Hepatocyte (in vitro differentiated cells): ENCODE results near the gene WNT8B. TPM values are rescaled to one million over a fixed set of nuclear protein-coding genes. Genes with fewer than 3 reads are reported as not detected.

ENCODE experiments used
- DNase-seq: peaks from one replicate; pipeline ENCODE4 v3.0.0-alpha.2; 2016; ENCODE audit warnings: low spot score
- H2AFZ ChIP-seq: fragments of 200-600 bp; sonication (generic); 2 replicates; pipeline ENCODE4 v1.6.0; 2016; ENCODE audit warnings: antibody characterized with exemption, mild to moderate bottlenecking
- H3K27ac ChIP-seq: fragments of 200-600 bp; sonication (generic); 2 replicates; pipeline ENCODE4 v1.5.1; 2016; ENCODE audit warnings: mild to moderate bottlenecking
- H3K27me3 ChIP-seq: fragments of 200-600 bp; sonication (generic); 2 replicates; pipeline ENCODE4 v1.6.1; 2016
- H3K36me3 ChIP-seq: fragments of 200-600 bp; sonication (generic); replicated peaks from 2 replicates; pipeline ENCODE4 v1.5.1; 2016; ENCODE audit warnings: low read depth; ENCODE audit not compliant: insufficient read depth
- H3K4me1 ChIP-seq: fragments of 200-600 bp; sonication (generic); 2 replicates; pipeline ENCODE4 v1.5.1; 2016; ENCODE audit warnings: mild to moderate bottlenecking, moderate library complexity; ENCODE audit not compliant: insufficient read depth
- H3K4me2 ChIP-seq: fragments of 200-600 bp; sonication (generic); 2 replicates; pipeline ENCODE4 v1.6.0; 2016
- H3K4me3 ChIP-seq: fragments of 200-600 bp; sonication (generic); 2 replicates; pipeline ENCODE4 v1.5.1; 2016; ENCODE audit warnings: mild to moderate bottlenecking
- H3K79me2 ChIP-seq: fragments of 200-600 bp; sonication (generic); 2 replicates; pipeline ENCODE4 v1.6.0; 2017; ENCODE audit warnings: mild to moderate bottlenecking
- H3K9me2 ChIP-seq: fragments of 200-600 bp; sonication (generic); replicated peaks from 2 replicates; pipeline ENCODE4 v1.6.0; 2017; ENCODE audit warnings: mild to moderate bottlenecking; ENCODE audit not compliant: insufficient read depth
- H3K9me3 ChIP-seq: fragments of 200-600 bp; sonication (generic); 2 replicates; pipeline ENCODE4 v1.5.1; 2016; ENCODE audit warnings: low read depth, mild to moderate bottlenecking
- H4K20me1 ChIP-seq: fragments of 200-600 bp; sonication (generic); 2 replicates; pipeline ENCODE4 v1.6.0; 2016; ENCODE audit warnings: mild to moderate bottlenecking; ENCODE audit not compliant: insufficient read depth, poor library complexity, severe bottlenecking
- EZH2 ChIP-seq: fragments of 200-600 bp; sonication (generic); IDR thresholded peaks from 2 replicates; pipeline ENCODE4 v1.6.1; 2016; ENCODE audit warnings: antibody characterized with exemption, mild to moderate bottlenecking, borderline replicate concordance
- EZH2phosphoT487 ChIP-seq: fragments of 200-600 bp; sonication (generic); IDR thresholded peaks from one replicate; pipeline ENCODE4 v1.6.1; 2018; ENCODE audit warnings: antibody characterized with exemption, mild to moderate bottlenecking, low read depth, moderate library complexity; ENCODE audit not compliant: unreplicated experiment, severe bottlenecking
- WGBS: methylation state at CpG from one replicate; pipeline ENCODE4 v1.1.6; 2016; ENCODE audit warnings: low lambda C conversion rate; ENCODE audit errors: missing lambda C conversion rate; 5-methylcytosine and 5-hydroxymethylcytosine counted together
- polyA plus RNA-seq: library from polyadenylated mRNA; unstranded; fragments of >200 nt; fragmentation: Nextera tagmentation; extraction: Ambion mirVana; gene quantifications from 2 replicates; pipeline ENCODE4 v1.2.1, GENCODE V29; 2016
- total RNA-seq: library from RNA; depleted of rRNA; stranded (reverse); fragments of >200 nt; gene quantifications from 2 replicates; pipeline ENCODE4 v1.2.3, GENCODE V29; 2014
- TF ChIP-seq, protein P1 (sequence below): fragments of 200-600 bp; sonication (generic); IDR thresholded peaks from 2 replicates; pipeline ENCODE4 v1.5.1; 2016; ENCODE audit warnings: antibody characterized with exemption, mild to moderate bottlenecking; ENCODE audit not compliant: poor library complexity

WNT8B gene
- total and polyA plus RNA-seq, 2 experiments from 2014 or later, result not detected

DNA sequence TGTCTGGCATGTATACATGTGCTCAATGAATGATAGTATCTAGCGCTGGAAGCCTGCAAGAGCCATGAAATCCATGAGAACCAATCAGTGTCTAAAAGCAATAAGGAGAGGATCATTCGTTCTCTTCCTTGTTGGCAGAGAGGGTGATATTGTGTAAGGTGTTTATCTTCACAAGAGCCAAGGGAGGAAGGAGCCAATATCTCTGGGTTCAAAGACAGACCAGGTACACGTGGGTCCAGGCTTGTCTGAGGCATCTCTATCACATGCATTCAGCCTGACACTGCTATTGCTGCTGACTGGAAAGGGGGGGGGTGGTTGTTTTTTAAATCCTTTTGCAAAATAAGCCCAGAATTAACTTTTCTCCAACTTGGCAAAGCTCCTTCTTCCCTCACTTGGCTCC lies 52.8 kb downstream of the WNT8B start:
- Histone ChIP-seq H3K4me2 (no peak overlapping the region), H3K79me2 (no peaks in the 10 kb centered on the region), H2AFZ (no peak overlapping the region), H3K36me3 (no peaks in the 10 kb centered on the region), H3K27ac (no peak overlapping the region), H3K4me3 (no peak overlapping the region), H3K9me3 (no peaks in the 10 kb centered on the region), H3K27me3 (peaks cover 14% of the 10 kb centered on the region), H4K20me1 (no peaks in the 10 kb centered on the region), H3K4me1 (peaks cover 9% of the 10 kb centered on the region), H3K9me2 (no peaks in the 10 kb centered on the region)
- WGBS, result 83% methylated on average over 3 of the region's 3 CpGs
- TF ChIP-seq, protein P1, sequence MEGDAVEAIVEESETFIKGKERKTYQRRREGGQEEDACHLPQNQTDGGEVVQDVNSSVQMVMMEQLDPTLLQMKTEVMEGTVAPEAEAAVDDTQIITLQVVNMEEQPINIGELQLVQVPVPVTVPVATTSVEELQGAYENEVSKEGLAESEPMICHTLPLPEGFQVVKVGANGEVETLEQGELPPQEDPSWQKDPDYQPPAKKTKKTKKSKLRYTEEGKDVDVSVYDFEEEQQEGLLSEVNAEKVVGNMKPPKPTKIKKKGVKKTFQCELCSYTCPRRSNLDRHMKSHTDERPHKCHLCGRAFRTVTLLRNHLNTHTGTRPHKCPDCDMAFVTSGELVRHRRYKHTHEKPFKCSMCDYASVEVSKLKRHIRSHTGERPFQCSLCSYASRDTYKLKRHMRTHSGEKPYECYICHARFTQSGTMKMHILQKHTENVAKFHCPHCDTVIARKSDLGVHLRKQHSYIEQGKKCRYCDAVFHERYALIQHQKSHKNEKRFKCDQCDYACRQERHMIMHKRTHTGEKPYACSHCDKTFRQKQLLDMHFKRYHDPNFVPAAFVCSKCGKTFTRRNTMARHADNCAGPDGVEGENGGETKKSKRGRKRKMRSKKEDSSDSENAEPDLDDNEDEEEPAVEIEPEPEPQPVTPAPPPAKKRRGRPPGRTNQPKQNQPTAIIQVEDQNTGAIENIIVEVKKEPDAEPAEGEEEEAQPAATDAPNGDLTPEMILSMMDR, result no peak
- no peak for TF ChIP-seq EZH2phosphoT487
- no peak for TF ChIP-seq EZH2
- DNase-seq, result no peak

DNA sequence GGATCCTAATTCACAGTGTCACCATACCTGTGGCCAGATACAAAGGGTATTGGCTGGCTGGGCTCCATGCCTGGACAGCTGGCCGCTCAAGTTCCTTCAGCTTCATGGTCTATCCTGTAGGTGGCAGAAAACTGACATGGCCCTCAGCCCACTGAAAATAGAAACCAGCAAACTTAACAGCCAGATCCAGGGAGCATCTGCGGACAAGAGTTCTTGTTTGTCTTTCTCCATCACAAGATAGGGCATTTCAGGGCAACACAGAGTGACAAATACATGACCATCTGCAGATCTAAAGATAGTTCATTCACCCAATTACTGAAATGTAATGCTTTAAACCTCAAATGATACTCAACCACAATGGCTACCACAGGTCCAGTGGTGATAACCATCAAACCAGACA lies 54.0 kb downstream of the WNT8B start:
- H3K4me1 ChIP-seq, result peaks cover 9% of the 10 kb centered on the region
- no peak overlapping the region for H2AFZ ChIP-seq
- no peaks in the 10 kb centered on the region for H4K20me1 ChIP-seq
- TF ChIP-seq, protein P1, result peak; percentile 6
- TF ChIP-seq EZH2phosphoT487 (no peak), EZH2 (no peak)
- H3K27me3 ChIP-seq, result peaks cover 18% of the 10 kb centered on the region
- H3K36me3 ChIP-seq, result no peaks in the 10 kb centered on the region
- H3K4me3 ChIP-seq, result no peak overlapping the region
- 79% methylated on average over 2 of the region's 2 CpGs for WGBS
- no peaks in the 10 kb centered on the region for H3K79me2 ChIP-seq
- no peak for DNase-seq
- no peaks in the 10 kb centered on the region for H3K9me3 ChIP-seq
- H3K9me2 ChIP-seq, result no peaks in the 10 kb centered on the region
- H3K4me2 ChIP-seq, result no peak overlapping the region
- H3K27ac ChIP-seq, result no peak overlapping the region

DNA sequence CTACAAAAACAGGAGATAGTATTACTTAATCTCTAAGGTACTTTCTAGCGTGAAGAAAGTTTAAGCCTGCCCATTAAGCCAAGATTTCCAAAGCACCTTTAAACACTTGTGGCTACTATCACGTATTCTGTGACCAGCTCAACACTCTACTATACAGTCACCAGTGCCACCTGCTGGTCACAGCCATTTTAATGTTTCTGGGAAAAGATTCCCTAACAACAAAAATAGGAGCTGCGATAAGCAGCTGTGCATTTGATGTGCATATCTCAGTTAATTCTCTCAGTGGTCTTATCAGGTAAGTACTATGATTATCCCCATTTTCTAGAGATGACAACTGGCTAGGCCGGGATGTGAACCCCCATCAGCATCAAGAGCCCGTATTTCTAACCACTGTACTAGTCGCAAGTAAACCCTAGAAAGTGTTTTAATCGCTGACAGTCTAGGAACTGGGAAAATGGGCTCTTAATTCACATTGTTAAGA lies 56.0 kb downstream of the WNT8B start:
- Histone ChIP-seq H3K9me3 (no peaks in the 10 kb centered on the region), H3K27ac (no peak overlapping the region), H4K20me1 (no peaks in the 10 kb centered on the region), H3K79me2 (no peaks in the 10 kb centered on the region), H3K4me2 (peak overlapping the region; percentile 99), H3K4me3 (peak overlapping the region; percentile 36), H3K9me2 (no peaks in the 10 kb centered on the region), H2AFZ (peak overlapping the region; percentile 60), H3K27me3 (peaks cover 18% of the 10 kb centered on the region), H3K4me1 (peaks cover 9% of the 10 kb centered on the region), H3K36me3 (no peaks in the 10 kb centered on the region)
- TF ChIP-seq, protein P1, result peak; percentile 75
- no peak for TF ChIP-seq EZH2phosphoT487
- no peak for TF ChIP-seq EZH2
- DNase-seq, result peak; percentile 79
- WGBS, result 18% methylated on average over 7 of the region's 7 CpGs
